ENCODE results near the gene ARHGAP6. TPM values are rescaled to one million over a fixed set of nuclear protein-coding genes. Genes with fewer than 3 reads are reported as not detected.
"Not testable (repeated sequence)": the region's sequence is repeated elsewhere in the genome, so short reads cannot be mapped to it uniquely, and the experiment has no call there.

The ARHGAP6 gene
- total RNA-seq, 1 donor from 2014 or later: 3.1 TPM

- TF ChIP-seq CTCF (IDR thresholded peaks at IDR 0.05; ENCODE audit: borderline replicate concordance): no peak
- Histone ChIP-seq H3K27ac (replicated peaks) (no peak overlapping the region), H3K36me3 (no peaks in the 10 kb centered on the region), H3K4me3 (no peak overlapping the region), H3K27me3 (ENCODE audit: low read depth) (no peaks in the 10 kb centered on the region), H3K9me3 (replicated peaks) (no peaks in the 10 kb centered on the region), H3K4me1 (no peaks in the 10 kb centered on the region)
- intact Hi-C loops (cut with micrococcal nuclease): no loop called here
- no peak for DNase-seq
These were observed 294.6 kb downstream of the ARHGAP6 start for GRCh38 chrX:11371106-11371505.

- H3K9me3 ChIP-seq (replicated peaks): no peaks in the 10 kb centered on the region
- H3K4me3 ChIP-seq: no peak overlapping the region
- no peak overlapping the region for H3K27ac ChIP-seq (replicated peaks)
- H3K27me3 ChIP-seq (ENCODE audit: low read depth): no peaks in the 10 kb centered on the region
- intact Hi-C loops (cut with micrococcal nuclease): no loop called here
- H3K36me3 ChIP-seq: no peaks in the 10 kb centered on the region
- H3K4me1 ChIP-seq: no peaks in the 10 kb centered on the region
- no peak for TF ChIP-seq CTCF (IDR thresholded peaks at IDR 0.05; ENCODE audit: borderline replicate concordance)
- DNase-seq: no peak
These were observed 297.9 kb downstream of the ARHGAP6 start for GRCh38 chrX:11367609-11368430.

- no peak for DNase-seq
- Histone ChIP-seq H3K4me3 (no peak overlapping the region), H3K27ac (replicated peaks) (no peak overlapping the region), H3K9me3 (replicated peaks) (no peaks in the 10 kb centered on the region), H3K27me3 (ENCODE audit: low read depth) (no peaks in the 10 kb centered on the region), H3K4me1 (no peaks in the 10 kb centered on the region), H3K36me3 (no peaks in the 10 kb centered on the region)
- intact Hi-C loops (cut with micrococcal nuclease): no loop called here
- TF ChIP-seq CTCF (IDR thresholded peaks at IDR 0.05; ENCODE audit: borderline replicate concordance): no peak
These were observed 298.6 kb downstream of the ARHGAP6 start for GRCh38 chrX:11366998-11367595.

GRCh38 chrX:11365426-11365825 lies 300.3 kb downstream of the ARHGAP6 start:
- intact Hi-C loops (cut with micrococcal nuclease): no loop called here
- TF ChIP-seq CTCF (IDR thresholded peaks at IDR 0.05; ENCODE audit: borderline replicate concordance): no peak
- Histone ChIP-seq H3K4me1 (no peaks in the 10 kb centered on the region), H3K36me3 (no peaks in the 10 kb centered on the region), H3K27ac (replicated peaks) (no peak overlapping the region), H3K4me3 (no peak overlapping the region), H3K27me3 (ENCODE audit: low read depth) (no peaks in the 10 kb centered on the region), H3K9me3 (replicated peaks) (no peaks in the 10 kb centered on the region)
- DNase-seq: no peak

GRCh38 chrX:11364835-11365234 lies 300.9 kb downstream of the ARHGAP6 start:
- Histone ChIP-seq H3K4me1 (no peaks in the 10 kb centered on the region), H3K36me3 (no peaks in the 10 kb centered on the region), H3K4me3 (no peak overlapping the region), H3K9me3 (replicated peaks) (no peaks in the 10 kb centered on the region), H3K27me3 (ENCODE audit: low read depth) (no peaks in the 10 kb centered on the region), H3K27ac (replicated peaks) (no peak overlapping the region)
- DNase-seq: no peak
- intact Hi-C loops (cut with micrococcal nuclease): no loop called here
- TF ChIP-seq CTCF (IDR thresholded peaks at IDR 0.05; ENCODE audit: borderline replicate concordance): no peak

GRCh38 chrX:11363825-11364224 lies 301.9 kb downstream of the ARHGAP6 start:
- H3K4me1 ChIP-seq; intact Hi-C loops (cut with micrococcal nuclease); H3K27ac ChIP-seq (replicated peaks); H3K4me3 ChIP-seq; H3K27me3 ChIP-seq (ENCODE audit: low read depth); H3K36me3 ChIP-seq; H3K9me3 ChIP-seq (replicated peaks); DNase-seq: not testable (repeated sequence)
